ENCODE measurements around the gene SUGCT.

Gene SUGCT

GRCh38 chr7:40733114-40733513, 598.3 kb downstream of the SUGCT start:
- H3K4me2 ChIP-seq (ENCODE audit: low read depth, low read length), result no peak overlapping the region
- TF ChIP-seq CTCF (IDR thresholded peaks at IDR 0.05; ENCODE audit: low read length), result no peak
- TF ChIP-seq EZH2 (optimal IDR thresholded peaks at IDR 0.05; ENCODE audit: low read depth, low read length), result no peak
- TF ChIP-seq EZH2phosphoT487 (IDR thresholded peaks at IDR 0.05; ENCODE audit: low read length), result no peak
- H3F3A ChIP-seq (ENCODE audit: insufficient read depth, low read length), result no peaks in the 10 kb centered on the region
- H2AFZ ChIP-seq (ENCODE audit: low read length), result no peak overlapping the region
- H3K79me2 ChIP-seq (ENCODE audit: low read length), result no peaks in the 10 kb centered on the region
- no peaks in the 10 kb centered on the region for H4K20me1 ChIP-seq (ENCODE audit: insufficient read depth, low read length)
- no peak overlapping the region for H3K27ac ChIP-seq (ENCODE audit: low read length)
- H3K9me2 ChIP-seq (replicated peaks; ENCODE audit: insufficient read depth, low read length), result no peaks in the 10 kb centered on the region
- no peaks in the 10 kb centered on the region for H3K27me3 ChIP-seq (replicated peaks; ENCODE audit: insufficient read depth, low read length)
- H3K4me1 ChIP-seq (ENCODE audit: low read length), result no peaks in the 10 kb centered on the region
- no peaks in the 10 kb centered on the region for H3K9me3 ChIP-seq (replicated peaks; ENCODE audit: insufficient read depth, low read length)
- no peaks in the 10 kb centered on the region for H3K36me3 ChIP-seq (replicated peaks; ENCODE audit: insufficient read depth, low read length)
- no peak overlapping the region for H3K4me3 ChIP-seq (ENCODE audit: low read length)
- no peak overlapping the region for H3K9ac ChIP-seq (ENCODE audit: low read length)
- no peak for DNase-seq

GRCh38 chr7:40733578-40733977, 598.8 kb downstream of the SUGCT start:
- Histone ChIP-seq H3K9ac (ENCODE audit: low read length) (no peak overlapping the region), H3K36me3 (replicated peaks; ENCODE audit: insufficient read depth, low read length) (no peaks in the 10 kb centered on the region), H3K9me2 (replicated peaks; ENCODE audit: insufficient read depth, low read length) (no peaks in the 10 kb centered on the region), H3K27me3 (replicated peaks; ENCODE audit: insufficient read depth, low read length) (no peaks in the 10 kb centered on the region), H3K79me2 (ENCODE audit: low read length) (no peaks in the 10 kb centered on the region), H3K27ac (ENCODE audit: low read length) (no peak overlapping the region), H3K4me1 (ENCODE audit: low read length) (no peaks in the 10 kb centered on the region), H3K4me3 (ENCODE audit: low read length) (no peak overlapping the region), H3K4me2 (ENCODE audit: low read depth, low read length) (no peak overlapping the region), H4K20me1 (ENCODE audit: insufficient read depth, low read length) (no peaks in the 10 kb centered on the region), H2AFZ (ENCODE audit: low read length) (no peak overlapping the region), H3F3A (ENCODE audit: insufficient read depth, low read length) (no peaks in the 10 kb centered on the region), H3K9me3 (replicated peaks; ENCODE audit: insufficient read depth, low read length) (no peaks in the 10 kb centered on the region)
- no peak for DNase-seq
- TF ChIP-seq EZH2phosphoT487 (IDR thresholded peaks at IDR 0.05; ENCODE audit: low read length), result no peak
- no peak for TF ChIP-seq CTCF (IDR thresholded peaks at IDR 0.05; ENCODE audit: low read length)
- TF ChIP-seq EZH2 (optimal IDR thresholded peaks at IDR 0.05; ENCODE audit: low read depth, low read length), result no peak

GRCh38 chr7:40739257-40739656, 604.5 kb downstream of the SUGCT start:
- H3K4me1 ChIP-seq (ENCODE audit: low read length), result no peaks in the 10 kb centered on the region
- no peaks in the 10 kb centered on the region for H3K27me3 ChIP-seq (replicated peaks; ENCODE audit: insufficient read depth, low read length)
- no peaks in the 10 kb centered on the region for H3K79me2 ChIP-seq (ENCODE audit: low read length)
- no peak overlapping the region for H3K4me3 ChIP-seq (ENCODE audit: low read length)
- H4K20me1 ChIP-seq (ENCODE audit: insufficient read depth, low read length), result no peaks in the 10 kb centered on the region
- H2AFZ ChIP-seq (ENCODE audit: low read length), result no peak overlapping the region
- no peaks in the 10 kb centered on the region for H3K9me3 ChIP-seq (replicated peaks; ENCODE audit: insufficient read depth, low read length)
- TF ChIP-seq EZH2phosphoT487 (IDR thresholded peaks at IDR 0.05; ENCODE audit: low read length), result no peak
- no peak for TF ChIP-seq EZH2 (optimal IDR thresholded peaks at IDR 0.05; ENCODE audit: low read depth, low read length)
- no peak for TF ChIP-seq CTCF (IDR thresholded peaks at IDR 0.05; ENCODE audit: low read length)
- no peak overlapping the region for H3K9ac ChIP-seq (ENCODE audit: low read length)
- H3K9me2 ChIP-seq (replicated peaks; ENCODE audit: insufficient read depth, low read length), result no peaks in the 10 kb centered on the region
- no peak overlapping the region for H3K4me2 ChIP-seq (ENCODE audit: low read depth, low read length)
- H3K27ac ChIP-seq (ENCODE audit: low read length), result no peak overlapping the region
- no peak for DNase-seq
- H3K36me3 ChIP-seq (replicated peaks; ENCODE audit: insufficient read depth, low read length), result no peaks in the 10 kb centered on the region
- H3F3A ChIP-seq (ENCODE audit: insufficient read depth, low read length), result no peaks in the 10 kb centered on the region
